Iris pigment epithelial cell (primary cell): ENCODE data around the gene LAMB1.
A peak's percentile ranks its signal among the peaks of the same experiment; 100 is the strongest.

Experiments
- DNase-seq: peaks from one replicate; pipeline ENCODE4 v3.0.0-alpha.2; 2011; ENCODE audit warnings: low read depth

Gene LAMB1

GRCh38 chr7:108017776-108018151, 14.8 kb upstream of the LAMB1 start:
- DNase-seq = no peak

GRCh38 chr7:108016841-108017775, 14.1 kb upstream of the LAMB1 start:
- DNase-seq = peak; percentile 62

DNA sequence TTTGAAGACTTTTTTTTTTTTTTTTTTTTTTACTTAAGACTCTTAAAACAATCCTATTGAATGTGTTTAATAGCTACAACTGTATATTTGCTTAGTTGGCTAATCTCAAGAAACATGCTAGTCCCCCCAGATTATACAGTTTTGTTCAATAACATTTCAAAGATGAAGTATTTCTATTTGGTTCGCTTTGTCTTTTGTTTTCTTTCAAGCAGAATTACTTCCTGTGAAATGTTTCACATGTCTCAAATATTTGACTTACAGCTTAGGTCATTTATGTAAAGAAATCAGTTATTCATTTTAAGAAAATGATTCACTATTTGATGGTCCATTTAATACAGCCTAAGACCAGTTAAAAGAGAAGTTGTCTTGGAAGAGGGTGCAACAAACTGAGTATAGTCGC, 12.8 kb upstream of the LAMB1 start:
- peak; percentile 59 for DNase-seq

GRCh38 chr7:108014747-108015682, 12.1 kb upstream of the LAMB1 start:
- peak; percentile 57 for DNase-seq

DNA sequence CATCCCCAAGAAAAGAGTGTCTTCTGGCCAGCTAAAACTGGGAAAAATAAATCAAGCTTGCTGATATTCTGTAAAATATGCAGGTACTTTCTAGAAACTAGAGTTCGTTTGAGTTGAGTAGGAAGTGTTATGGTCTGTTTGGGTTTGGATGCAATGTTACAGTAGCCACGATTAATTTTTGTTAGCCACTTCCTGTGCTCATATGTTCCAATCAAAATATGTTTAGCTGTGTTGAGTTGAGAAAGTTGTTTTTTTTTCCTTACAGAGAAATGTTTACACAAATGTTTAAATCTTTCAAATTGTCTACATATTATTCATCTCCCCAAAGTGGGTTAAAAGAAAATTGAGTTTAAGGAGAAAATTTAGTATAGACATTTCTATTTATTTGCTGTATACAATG, 11.3 kb upstream of the LAMB1 start:
- peak; percentile 55 for DNase-seq

- peak; percentile 74 for DNase-seq
Observed at GRCh38 chr7:108012499-108013430, 9.8 kb upstream of the LAMB1 start.

- no peak for DNase-seq
Observed at GRCh38 chr7:108010377-108010776, 7.4 kb upstream of the LAMB1 start.

DNA sequence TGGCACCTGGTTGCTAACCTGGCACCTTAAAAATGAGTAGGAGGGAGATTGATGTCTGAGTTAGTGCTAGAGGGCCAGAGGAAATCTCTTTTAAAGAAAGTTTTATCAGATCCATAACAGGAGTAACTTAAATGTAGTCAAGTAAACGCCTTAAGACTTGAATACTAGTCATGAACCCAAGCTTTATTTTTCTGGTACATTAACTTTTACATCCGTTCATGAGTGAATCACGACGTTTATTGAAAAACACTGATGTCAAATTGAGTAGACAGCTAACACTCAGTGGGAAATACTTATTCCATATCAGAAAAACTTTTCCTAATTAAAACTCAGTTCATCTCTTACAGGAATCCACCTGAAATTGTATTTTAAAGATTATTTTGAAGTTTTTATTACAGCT, 6.9 kb upstream of the LAMB1 start:
- DNase-seq = no peak

DNA sequence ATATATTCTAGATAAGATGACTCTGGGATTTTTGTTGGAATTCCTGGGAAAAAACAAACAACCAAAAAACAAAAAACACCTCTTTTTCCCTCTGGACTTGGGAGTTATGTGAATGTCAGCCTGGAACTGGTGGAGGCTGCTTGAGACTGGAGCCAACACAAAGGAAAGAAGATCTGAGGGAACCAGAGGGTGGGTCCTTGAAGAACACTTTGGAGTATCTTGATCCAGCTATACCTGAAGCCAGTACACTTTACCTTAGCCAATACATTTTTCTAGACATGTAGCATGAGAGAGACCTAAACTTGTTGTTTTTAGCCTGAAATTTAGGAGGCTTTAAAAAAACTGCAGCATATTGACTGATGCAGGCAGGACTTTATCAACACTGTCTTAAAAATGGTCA, 5.9 kb upstream of the LAMB1 start:
- no peak for DNase-seq

- DNase-seq = no peak
Observed at GRCh38 chr7:108008240-108008639, 5.3 kb upstream of the LAMB1 start.

DNA sequence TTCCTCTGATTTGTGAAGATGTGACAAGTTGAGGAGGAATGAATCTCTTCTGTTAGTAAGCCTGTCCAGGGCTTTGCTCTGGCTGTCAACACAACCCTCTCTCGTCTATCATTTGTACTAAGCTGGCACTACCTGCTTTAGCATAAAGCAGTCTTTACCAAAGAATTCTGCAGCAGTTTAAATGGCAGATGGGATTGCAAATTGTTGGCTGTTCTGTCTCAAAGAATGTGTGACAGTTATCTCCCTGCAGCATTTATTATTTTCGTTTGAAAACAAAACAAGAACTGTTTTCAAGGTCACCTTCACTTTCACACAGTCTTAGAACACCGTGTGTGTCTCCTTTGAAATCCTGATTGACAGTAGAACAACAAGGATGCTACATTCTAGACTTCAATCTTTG, 4.8 kb upstream of the LAMB1 start:
- DNase-seq = no peak

DNA sequence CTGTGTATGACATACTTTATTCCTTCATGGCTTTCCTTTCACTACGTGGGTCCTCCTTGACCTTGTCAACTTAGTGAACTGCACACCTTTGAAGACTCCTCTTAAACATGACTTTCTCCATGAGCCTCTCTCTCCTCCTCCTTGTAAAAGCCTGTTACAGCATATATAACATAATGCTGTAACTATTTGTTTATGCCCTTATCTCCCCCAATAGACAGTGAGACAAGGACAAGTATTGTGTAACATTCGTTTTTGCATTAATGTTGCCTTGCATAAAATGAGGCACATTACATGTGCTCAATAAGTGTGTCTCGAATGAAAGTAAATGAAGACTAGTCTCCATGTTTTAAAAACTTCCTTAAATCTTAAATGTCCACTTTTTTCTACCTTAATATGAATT, 4.3 kb upstream of the LAMB1 start:
- DNase-seq = peak; percentile 61

DNA sequence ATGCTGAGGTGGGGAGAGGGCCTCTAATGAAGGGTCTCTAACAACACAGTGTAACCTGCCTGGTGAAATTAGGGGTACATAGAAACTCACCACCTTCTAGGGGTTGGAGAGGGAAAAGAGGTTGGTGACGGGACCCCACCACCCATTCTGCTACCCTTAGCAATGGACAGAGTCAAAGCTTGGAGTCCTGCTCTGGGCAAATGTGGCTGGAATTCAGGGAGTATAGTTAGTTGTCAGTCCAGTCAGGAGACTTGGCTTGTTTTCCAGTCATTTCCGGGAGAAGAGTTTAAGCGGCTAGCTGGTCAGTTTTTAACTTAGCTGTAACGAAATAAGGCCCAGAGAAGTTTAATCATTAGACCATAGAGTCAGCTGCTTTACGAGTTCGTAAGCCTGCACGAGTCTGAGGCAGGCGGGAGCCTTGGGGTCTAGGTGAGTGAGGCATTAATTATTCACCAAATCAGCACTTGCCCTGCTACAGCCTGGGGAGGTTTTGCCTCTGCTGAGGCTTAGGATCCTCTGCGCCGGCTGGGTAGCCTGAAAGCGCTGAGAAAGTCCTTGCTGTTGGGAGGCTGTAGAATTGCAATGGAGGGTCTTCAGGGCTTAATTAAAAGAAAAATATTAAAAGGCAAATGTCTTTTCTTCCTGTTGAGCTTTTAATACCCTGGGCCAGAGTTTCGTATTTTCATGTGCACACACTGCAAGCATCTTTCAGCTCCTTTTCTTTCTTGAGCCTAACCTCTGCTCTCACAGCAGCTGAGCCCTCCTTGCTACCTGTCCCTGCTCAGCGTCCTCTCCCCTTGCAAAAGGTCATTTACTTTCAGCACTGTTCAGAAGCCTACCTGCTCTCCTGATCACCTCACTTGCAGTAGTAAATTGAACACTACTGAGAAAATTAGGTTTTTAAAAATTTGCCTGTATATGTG, 1.5 kb upstream of the LAMB1 start:
- DNase-seq = peak; percentile 76

GRCh38 chr7:108003599-108003935, 606 bp upstream of the LAMB1 start:
- no peak for DNase-seq

DNA sequence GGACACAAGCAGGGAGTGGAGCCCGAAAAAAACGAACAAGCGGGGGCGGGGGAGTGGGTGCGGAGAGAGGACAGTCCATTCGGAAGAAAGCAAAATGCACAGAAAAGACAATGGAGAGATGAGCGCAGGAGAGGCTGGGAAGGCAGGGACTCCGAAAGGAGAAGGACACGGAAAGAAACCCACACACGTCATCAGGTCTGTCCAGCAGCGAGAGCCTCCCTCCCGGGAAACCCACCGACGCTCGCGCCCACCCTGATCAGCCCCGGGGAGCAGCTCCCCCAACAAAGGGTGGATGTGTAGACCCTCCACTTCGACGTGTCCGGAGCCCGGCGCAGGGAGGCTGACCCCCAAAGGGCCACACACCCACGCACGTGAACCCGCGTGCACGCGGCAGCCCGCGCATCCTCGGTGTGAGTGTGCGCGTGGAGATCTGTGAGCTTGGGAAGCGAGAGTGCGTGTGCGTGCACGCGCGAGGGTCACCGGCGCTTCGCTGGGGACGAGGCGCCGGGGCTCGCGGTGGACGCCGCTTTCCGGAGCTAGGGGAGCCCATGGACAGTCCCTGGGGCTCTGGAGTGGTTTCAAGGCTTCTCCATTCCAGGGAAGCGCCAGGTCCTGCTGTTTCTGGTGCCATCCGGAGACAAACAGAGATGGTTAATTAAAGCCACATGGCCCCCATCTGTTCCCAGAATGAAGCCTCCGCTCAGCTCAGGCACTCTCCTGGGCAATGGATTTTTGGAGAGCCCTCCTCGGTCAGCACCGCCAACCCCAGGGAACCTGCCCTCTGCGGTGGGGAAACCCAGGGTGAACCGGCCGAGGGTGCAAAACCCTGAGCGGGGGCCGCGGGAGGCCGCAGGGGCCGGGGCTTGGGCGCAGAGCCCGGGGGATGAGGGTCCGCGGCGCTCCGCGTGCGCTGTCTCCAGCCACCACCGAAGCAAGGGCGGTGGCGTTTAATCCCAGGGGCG, 916 bp downstream of the LAMB1 start:
- peak; percentile 44 for DNase-seq

GRCh38 chr7:108000875-108001763, 1.8 kb downstream of the LAMB1 start:
- peak; percentile 45 for DNase-seq

DNA sequence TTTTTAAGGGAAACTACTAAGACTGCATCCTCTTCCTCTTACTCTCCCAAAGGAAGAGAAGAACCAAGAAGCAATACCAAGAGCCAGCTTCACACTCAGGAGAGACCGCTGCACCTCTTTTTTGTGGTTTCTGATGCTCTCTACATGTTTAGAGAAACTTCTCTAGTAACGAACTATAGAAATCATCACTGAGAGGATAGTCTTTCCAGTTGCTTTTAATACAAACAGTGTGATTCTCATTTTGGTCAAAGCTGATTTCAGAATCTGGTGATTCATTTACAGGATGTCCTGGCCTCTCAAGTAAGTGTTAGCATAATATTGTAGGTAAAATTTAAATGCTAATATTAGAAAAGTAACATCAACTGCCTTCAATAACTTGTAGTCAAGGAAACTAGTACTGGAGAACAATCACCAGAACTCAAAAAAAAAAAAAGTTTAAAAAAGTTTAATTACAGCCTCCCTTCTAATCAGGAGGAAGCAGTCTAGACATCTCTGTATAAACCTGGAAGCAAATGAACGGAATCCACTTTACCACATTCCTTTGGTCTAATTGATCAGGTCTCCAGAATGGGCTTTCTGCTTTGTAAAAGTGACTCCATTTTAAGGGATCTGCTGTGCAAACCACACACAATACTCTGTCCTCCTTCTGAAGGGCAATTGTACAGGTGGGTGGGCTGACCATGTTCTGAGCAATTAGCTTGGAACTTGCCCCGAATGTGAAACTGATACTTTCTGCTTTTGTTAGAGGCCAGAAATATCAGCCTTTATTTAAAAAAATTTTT, 3.0 kb downstream of the LAMB1 start:
- peak; percentile 59 for DNase-seq
